Measurements from ENCODE around the gene LDLRAD4.

LDLRAD4 gene

GRCh38 chr18:13570216-13570615 is 351.7 kb downstream of the LDLRAD4 start:
- H2AFZ ChIP-seq (ENCODE audit: low read length, unreplicated experiment) = no peak overlapping the region
- H3K79me2 ChIP-seq (ENCODE audit: control insufficient read depth, insufficient read depth, low read length, unreplicated experiment) = no peaks in the 10 kb centered on the region
- no peaks in the 10 kb centered on the region for H3K4me1 ChIP-seq (ENCODE audit: control insufficient read depth, insufficient read depth, low read length, unreplicated experiment)
- H3K36me3 ChIP-seq (ENCODE audit: insufficient read depth, low read length) = no peaks in the 10 kb centered on the region
- no peak overlapping the region for H3K27ac ChIP-seq (ENCODE audit: low read depth, low read length)
- peaks cover 15% of the 10 kb centered on the region; the same call in 1 of the 2 replicates for H3K27me3 ChIP-seq (ENCODE audit: insufficient read depth, low read length)
- H3K4me3 ChIP-seq (ENCODE audit: low read depth, low read length) = no peak overlapping the region

GRCh38 chr18:13570856-13571495 is 352.4 kb downstream of the LDLRAD4 start:
- H3K4me1 ChIP-seq (ENCODE audit: control insufficient read depth, insufficient read depth, low read length, unreplicated experiment) = no peaks in the 10 kb centered on the region

DNA sequence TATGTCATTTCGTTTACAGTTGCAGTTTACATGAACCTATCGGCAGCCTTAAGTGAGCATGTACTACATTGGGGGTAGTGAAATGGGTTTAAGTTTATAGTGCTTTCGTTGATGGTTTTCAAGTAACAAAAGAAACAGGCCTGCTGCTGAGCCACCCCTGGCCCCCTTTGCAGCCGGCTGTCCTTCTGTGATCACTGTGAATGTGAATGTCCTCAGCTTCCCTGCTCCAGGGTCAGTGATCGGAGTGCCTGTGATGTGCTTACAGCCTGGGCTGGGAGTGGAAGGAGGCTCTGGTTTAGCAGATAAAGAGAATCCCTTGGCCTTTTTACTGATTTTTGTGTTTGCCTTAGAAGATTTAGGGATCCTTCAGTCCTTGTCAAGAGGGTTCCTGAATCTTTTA is 353.6 kb downstream of the LDLRAD4 start:
- Histone ChIP-seq H3K36me3 (ENCODE audit: insufficient read depth, low read length) (no peaks in the 10 kb centered on the region), H3K27me3 (ENCODE audit: insufficient read depth, low read length) (peaks cover 19% of the 10 kb centered on the region; the same call in 1 of the 2 replicates), H3K4me3 (ENCODE audit: low read depth, low read length) (no peak overlapping the region), H3K79me2 (ENCODE audit: control insufficient read depth, insufficient read depth, low read length, unreplicated experiment) (no peaks in the 10 kb centered on the region), H3K27ac (ENCODE audit: low read depth, low read length) (no peak overlapping the region), H3K4me1 (ENCODE audit: control insufficient read depth, insufficient read depth, low read length, unreplicated experiment) (no peaks in the 10 kb centered on the region), H2AFZ (ENCODE audit: low read length, unreplicated experiment) (no peak overlapping the region)

More at GRCh38 chr18:13570856-13571495, 352.4 kb downstream of the LDLRAD4 start:
- H3K79me2 ChIP-seq (ENCODE audit: control insufficient read depth, insufficient read depth, low read length, unreplicated experiment) = no peaks in the 10 kb centered on the region
- no peak overlapping the region for H2AFZ ChIP-seq (ENCODE audit: low read length, unreplicated experiment)
- H3K36me3 ChIP-seq (ENCODE audit: insufficient read depth, low read length) = no peaks in the 10 kb centered on the region
- H3K27me3 ChIP-seq (ENCODE audit: insufficient read depth, low read length) = peaks cover 11% of the 10 kb centered on the region; the same call in 1 of the 2 replicates
- H3K27ac ChIP-seq (ENCODE audit: low read depth, low read length) = no peak overlapping the region
- H3K4me3 ChIP-seq (ENCODE audit: low read depth, low read length) = no peak overlapping the region

DNA sequence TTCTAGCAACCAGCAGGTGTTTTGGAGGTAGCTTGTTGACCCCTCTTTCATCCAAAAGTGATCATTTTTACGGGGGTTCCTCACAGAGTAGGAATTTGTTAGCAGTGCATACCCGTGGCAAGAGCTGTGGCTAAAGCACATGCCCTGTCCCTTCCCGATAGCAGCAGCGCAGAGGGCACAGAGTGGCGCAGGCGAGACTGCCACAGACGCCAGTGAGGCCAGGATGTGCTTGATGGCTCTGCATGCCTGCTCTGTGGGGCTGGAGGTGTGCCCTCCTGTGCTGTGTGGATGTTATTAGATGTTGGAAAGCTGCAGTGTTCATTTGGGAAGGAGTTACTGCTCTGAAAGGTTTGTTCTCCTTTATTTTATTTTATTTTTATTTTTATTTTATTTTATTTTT is 354.2 kb downstream of the LDLRAD4 start:
- Histone ChIP-seq H3K27ac (ENCODE audit: low read depth, low read length) (no peak overlapping the region), H2AFZ (ENCODE audit: low read length, unreplicated experiment) (no peak overlapping the region), H3K4me3 (ENCODE audit: low read depth, low read length) (no peak overlapping the region), H3K27me3 (ENCODE audit: insufficient read depth, low read length) (peaks cover 22% of the 10 kb centered on the region; the same call in 1 of the 2 replicates), H3K79me2 (ENCODE audit: control insufficient read depth, insufficient read depth, low read length, unreplicated experiment) (no peaks in the 10 kb centered on the region), H3K4me1 (ENCODE audit: control insufficient read depth, insufficient read depth, low read length, unreplicated experiment) (peaks cover under 1% of the 10 kb centered on the region), H3K36me3 (ENCODE audit: insufficient read depth, low read length) (no peaks in the 10 kb centered on the region)

DNA sequence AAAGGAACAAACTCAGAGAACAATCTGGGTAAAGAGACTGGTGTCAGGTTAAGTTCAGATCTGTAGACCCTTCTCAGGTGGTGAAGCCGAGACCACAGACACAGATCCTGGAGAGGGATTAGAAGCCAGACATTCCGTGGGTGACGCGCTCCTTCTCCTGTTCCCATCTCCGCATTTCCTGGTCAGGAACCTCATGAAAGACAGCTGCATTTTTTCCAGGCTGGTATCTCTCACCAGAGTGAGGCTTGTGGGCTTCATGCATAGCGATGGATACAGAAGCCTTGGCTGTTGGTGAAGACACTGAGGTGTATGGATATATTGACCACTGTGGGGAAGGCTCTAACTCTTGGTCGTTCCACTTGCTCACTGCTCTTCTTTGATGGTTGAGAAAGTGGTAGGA is 355.2 kb downstream of the LDLRAD4 start:
- Histone ChIP-seq H3K4me3 (ENCODE audit: low read depth, low read length) (no peak overlapping the region), H3K27me3 (ENCODE audit: insufficient read depth, low read length) (peaks cover 29% of the 10 kb centered on the region; the same call in 1 of the 2 replicates), H3K27ac (ENCODE audit: low read depth, low read length) (no peak overlapping the region), H3K4me1 (ENCODE audit: control insufficient read depth, insufficient read depth, low read length, unreplicated experiment) (peaks cover 2% of the 10 kb centered on the region), H3K79me2 (ENCODE audit: control insufficient read depth, insufficient read depth, low read length, unreplicated experiment) (no peaks in the 10 kb centered on the region), H3K36me3 (ENCODE audit: insufficient read depth, low read length) (no peaks in the 10 kb centered on the region), H2AFZ (ENCODE audit: low read length, unreplicated experiment) (no peak overlapping the region)

GRCh38 chr18:13574355-13574754 is 355.8 kb downstream of the LDLRAD4 start:
- H2AFZ ChIP-seq (ENCODE audit: low read length, unreplicated experiment) = no peak overlapping the region
- no peak overlapping the region for H3K27ac ChIP-seq (ENCODE audit: low read depth, low read length)
- no peaks in the 10 kb centered on the region for H3K79me2 ChIP-seq (ENCODE audit: control insufficient read depth, insufficient read depth, low read length, unreplicated experiment)
- H3K27me3 ChIP-seq (ENCODE audit: insufficient read depth, low read length) = peaks cover 31% of the 10 kb centered on the region; the same call in 1 of the 2 replicates
- H3K4me1 ChIP-seq (ENCODE audit: control insufficient read depth, insufficient read depth, low read length, unreplicated experiment) = peaks cover 2% of the 10 kb centered on the region
- no peak overlapping the region for H3K4me3 ChIP-seq (ENCODE audit: low read depth, low read length)
- H3K36me3 ChIP-seq (ENCODE audit: insufficient read depth, low read length) = no peaks in the 10 kb centered on the region

DNA sequence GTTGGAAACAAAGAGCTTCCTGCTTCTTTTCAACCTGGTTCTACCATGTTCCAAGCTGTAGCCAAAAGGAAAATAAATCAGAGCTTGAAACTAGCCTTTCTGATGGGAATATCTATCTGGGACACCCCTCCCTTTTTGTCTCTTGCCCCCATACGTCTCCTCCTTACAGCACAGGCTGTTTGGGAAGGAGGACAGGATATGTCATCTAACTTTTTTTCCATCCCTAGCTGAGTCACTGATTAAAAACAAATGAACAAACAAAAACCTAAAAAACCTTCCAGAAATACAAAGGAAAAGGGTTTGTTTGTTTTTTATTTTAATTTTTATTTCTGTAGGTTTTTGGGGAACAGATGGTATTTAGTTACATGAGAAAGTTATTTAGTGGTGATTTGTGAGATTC is 356.2 kb downstream of the LDLRAD4 start:
- no peak overlapping the region for H3K27ac ChIP-seq (ENCODE audit: low read depth, low read length)
- no peaks in the 10 kb centered on the region for H3K79me2 ChIP-seq (ENCODE audit: control insufficient read depth, insufficient read depth, low read length, unreplicated experiment)
- no peak overlapping the region for H3K4me3 ChIP-seq (ENCODE audit: low read depth, low read length)
- H3K4me1 ChIP-seq (ENCODE audit: control insufficient read depth, insufficient read depth, low read length, unreplicated experiment) = peaks cover 2% of the 10 kb centered on the region
- H3K27me3 ChIP-seq (ENCODE audit: insufficient read depth, low read length) = peaks cover 32% of the 10 kb centered on the region; the same call in 1 of the 2 replicates
- H3K36me3 ChIP-seq (ENCODE audit: insufficient read depth, low read length) = no peaks in the 10 kb centered on the region
- H2AFZ ChIP-seq (ENCODE audit: low read length, unreplicated experiment) = no peak overlapping the region

- Histone ChIP-seq H3K36me3 (ENCODE audit: insufficient read depth, low read length) (no peaks in the 10 kb centered on the region), H3K4me3 (ENCODE audit: low read depth, low read length) (no peak overlapping the region), H3K27ac (ENCODE audit: low read depth, low read length) (no peak overlapping the region), H3K27me3 (ENCODE audit: insufficient read depth, low read length) (peaks cover 41% of the 10 kb centered on the region), H2AFZ (ENCODE audit: low read length, unreplicated experiment) (no peak overlapping the region), H3K4me1 (ENCODE audit: control insufficient read depth, insufficient read depth, low read length, unreplicated experiment) (peaks cover 2% of the 10 kb centered on the region), H3K79me2 (ENCODE audit: control insufficient read depth, insufficient read depth, low read length, unreplicated experiment) (no peaks in the 10 kb centered on the region)
Observed at GRCh38 chr18:13576598-13576997, 358.0 kb downstream of the LDLRAD4 start.

DNA sequence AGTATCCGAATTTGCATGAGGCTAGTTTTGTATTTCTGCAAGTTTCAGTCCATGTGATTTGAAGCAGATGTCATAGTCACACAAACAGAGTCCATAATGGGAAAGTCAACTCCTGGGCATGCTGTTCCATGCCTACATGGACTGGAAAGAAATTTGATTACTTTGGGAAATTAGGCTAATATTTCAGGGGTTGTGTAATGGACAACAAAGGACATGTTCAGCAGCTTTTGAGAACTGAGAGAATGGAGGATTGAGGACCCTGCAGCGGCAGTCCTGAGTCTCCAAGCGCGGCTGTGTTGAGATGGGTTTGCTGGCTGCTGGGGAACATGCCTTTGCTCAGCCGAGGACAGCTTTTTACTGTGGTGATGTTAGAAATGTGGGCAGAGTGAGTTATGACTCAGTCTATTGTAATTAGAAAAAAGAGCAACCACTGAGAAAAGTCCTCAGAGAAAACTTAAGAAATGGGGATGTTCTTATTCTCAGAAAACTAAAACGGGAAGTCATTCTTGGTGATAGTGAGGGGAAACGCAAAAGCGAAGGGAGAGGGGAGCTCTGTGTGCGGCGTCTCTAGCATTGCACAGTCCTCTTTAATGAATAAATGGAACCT is 358.6 kb downstream of the LDLRAD4 start:
- H3K4me3 ChIP-seq (ENCODE audit: low read depth, low read length) = peak overlapping the region; percentile 52

GRCh38 chr18:13577781-13578180 is 359.2 kb downstream of the LDLRAD4 start:
- Histone ChIP-seq H2AFZ (ENCODE audit: low read length, unreplicated experiment) (no peak overlapping the region), H3K4me1 (ENCODE audit: control insufficient read depth, insufficient read depth, low read length, unreplicated experiment) (peaks cover 2% of the 10 kb centered on the region), H3K36me3 (ENCODE audit: insufficient read depth, low read length) (no peaks in the 10 kb centered on the region), H3K4me3 (ENCODE audit: low read depth, low read length) (peak overlapping the region; percentile 52), H3K27ac (ENCODE audit: low read depth, low read length) (no peak overlapping the region), H3K79me2 (ENCODE audit: control insufficient read depth, insufficient read depth, low read length, unreplicated experiment) (no peaks in the 10 kb centered on the region), H3K27me3 (ENCODE audit: insufficient read depth, low read length) (peaks cover 43% of the 10 kb centered on the region)

More for the DNA sequence above, 358.6 kb downstream of the LDLRAD4 start:
- no peak overlapping the region for H3K27ac ChIP-seq (ENCODE audit: low read depth, low read length)
- H2AFZ ChIP-seq (ENCODE audit: low read length, unreplicated experiment) = no peak overlapping the region
- H3K79me2 ChIP-seq (ENCODE audit: control insufficient read depth, insufficient read depth, low read length, unreplicated experiment) = no peaks in the 10 kb centered on the region
- H3K36me3 ChIP-seq (ENCODE audit: insufficient read depth, low read length) = no peaks in the 10 kb centered on the region
- H3K4me1 ChIP-seq (ENCODE audit: control insufficient read depth, insufficient read depth, low read length, unreplicated experiment) = peaks cover 2% of the 10 kb centered on the region
- peaks cover 43% of the 10 kb centered on the region for H3K27me3 ChIP-seq (ENCODE audit: insufficient read depth, low read length)

GRCh38 chr18:13578400-13578799 is 359.8 kb downstream of the LDLRAD4 start:
- Histone ChIP-seq H3K4me1 (ENCODE audit: control insufficient read depth, insufficient read depth, low read length, unreplicated experiment) (peaks cover 2% of the 10 kb centered on the region), H3K27ac (ENCODE audit: low read depth, low read length) (no peak overlapping the region), H3K79me2 (ENCODE audit: control insufficient read depth, insufficient read depth, low read length, unreplicated experiment) (no peaks in the 10 kb centered on the region), H3K36me3 (ENCODE audit: insufficient read depth, low read length) (no peaks in the 10 kb centered on the region), H3K4me3 (ENCODE audit: low read depth, low read length) (no peak overlapping the region), H2AFZ (ENCODE audit: low read length, unreplicated experiment) (no peak overlapping the region), H3K27me3 (ENCODE audit: insufficient read depth, low read length) (peaks cover 43% of the 10 kb centered on the region)
